Measurements from ENCODE around the gene MPND. TPM values are rescaled to one million over a fixed set of nuclear protein-coding genes. Genes with fewer than 3 reads are reported as not detected.
A peak's percentile ranks its signal among the peaks of the same experiment; 100 is the strongest.

Gene MPND
- total RNA-seq, 1 experiment from 2014 or later = 22.6 TPM

DNA sequence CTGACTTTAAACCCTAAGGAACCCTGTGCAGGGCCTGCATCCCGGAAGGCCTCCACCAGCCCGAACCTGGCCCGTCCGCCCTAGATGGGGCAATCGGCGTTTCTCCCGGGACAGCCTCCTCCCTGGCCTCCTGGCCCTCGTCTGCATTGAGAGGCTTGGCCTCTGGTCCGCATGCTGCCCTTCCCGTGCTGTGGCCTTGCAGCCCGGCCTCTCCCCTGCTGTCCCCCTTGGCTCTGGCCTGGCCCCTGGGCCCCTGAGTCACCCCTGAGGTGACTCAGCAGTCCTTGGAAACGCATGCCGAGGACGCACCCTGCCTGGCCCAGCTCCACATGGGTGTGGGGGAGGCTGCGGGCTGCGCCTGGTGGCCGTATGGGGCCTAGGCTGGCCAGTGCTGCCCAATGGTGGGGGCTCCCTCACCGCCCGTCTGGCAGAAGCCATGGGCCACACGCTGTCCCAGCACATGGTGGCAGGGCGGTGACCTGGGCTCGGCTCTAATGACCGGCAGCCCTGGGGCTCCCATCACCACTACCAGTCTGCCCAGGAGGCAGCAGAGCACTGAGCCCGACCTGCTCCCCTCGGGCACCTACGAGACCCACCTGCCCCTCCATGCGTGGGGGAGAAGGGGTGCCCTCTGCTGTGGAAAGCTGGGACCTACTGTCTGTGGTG lies 31.3 kb downstream of the MPND start:
- intact Hi-C loops (cut with micrococcal nuclease; ENCODE audit: unreplicated experiment) = no loop called here
- CTCF ChIA-PET = interaction anchor here (2.5 kb wide), 1 partner anchor 26 kb away, joined by 12 read pairs; the partner anchor contains the start of gene SH3GL1
- H3K36me3 ChIP-seq (ENCODE audit: insufficient read depth, low read length, poor library complexity, severe bottlenecking) = no peaks in the 10 kb centered on the region
- H3K27me3 ChIP-seq (replicated peaks; ENCODE audit: insufficient read depth, low read depth, low read length, poor library complexity) = no peaks in the 10 kb centered on the region
- peaks cover 48% of the 10 kb centered on the region for H3K4me1 ChIP-seq (ENCODE audit: insufficient read depth, low read length, poor library complexity, severe bottlenecking)
- peak overlapping the region; percentile 82 for H3K27ac ChIP-seq (ENCODE audit: low read depth, low read length, poor library complexity, severe bottlenecking)
- POLR2A ChIA-PET (ENCODE audit: low non-redundant PET) = no interaction called here
- H3K9me3 ChIP-seq (ENCODE audit: low read depth, low read length, poor library complexity, severe bottlenecking) = no peaks in the 10 kb centered on the region
- no peak for DNase-seq (ENCODE audit: low spot score)
- peak overlapping the region; percentile 2 for H3K4me3 ChIP-seq (ENCODE audit: low read depth, low read length, poor library complexity, severe bottlenecking)
- BruUV-seq (replicated peaks) = no TSS peak
- TF ChIP-seq, protein P1, sequence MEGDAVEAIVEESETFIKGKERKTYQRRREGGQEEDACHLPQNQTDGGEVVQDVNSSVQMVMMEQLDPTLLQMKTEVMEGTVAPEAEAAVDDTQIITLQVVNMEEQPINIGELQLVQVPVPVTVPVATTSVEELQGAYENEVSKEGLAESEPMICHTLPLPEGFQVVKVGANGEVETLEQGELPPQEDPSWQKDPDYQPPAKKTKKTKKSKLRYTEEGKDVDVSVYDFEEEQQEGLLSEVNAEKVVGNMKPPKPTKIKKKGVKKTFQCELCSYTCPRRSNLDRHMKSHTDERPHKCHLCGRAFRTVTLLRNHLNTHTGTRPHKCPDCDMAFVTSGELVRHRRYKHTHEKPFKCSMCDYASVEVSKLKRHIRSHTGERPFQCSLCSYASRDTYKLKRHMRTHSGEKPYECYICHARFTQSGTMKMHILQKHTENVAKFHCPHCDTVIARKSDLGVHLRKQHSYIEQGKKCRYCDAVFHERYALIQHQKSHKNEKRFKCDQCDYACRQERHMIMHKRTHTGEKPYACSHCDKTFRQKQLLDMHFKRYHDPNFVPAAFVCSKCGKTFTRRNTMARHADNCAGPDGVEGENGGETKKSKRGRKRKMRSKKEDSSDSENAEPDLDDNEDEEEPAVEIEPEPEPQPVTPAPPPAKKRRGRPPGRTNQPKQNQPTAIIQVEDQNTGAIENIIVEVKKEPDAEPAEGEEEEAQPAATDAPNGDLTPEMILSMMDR (conservative IDR thresholded peaks at IDR 0.05; ENCODE audit: low read depth, low read length) = no peak
- TF ChIP-seq EZH2 (IDR thresholded peaks at IDR 0.05; ENCODE audit: borderline replicate concordance, low read depth, low read length, poor library complexity, severe bottlenecking) = no peak

DNA sequence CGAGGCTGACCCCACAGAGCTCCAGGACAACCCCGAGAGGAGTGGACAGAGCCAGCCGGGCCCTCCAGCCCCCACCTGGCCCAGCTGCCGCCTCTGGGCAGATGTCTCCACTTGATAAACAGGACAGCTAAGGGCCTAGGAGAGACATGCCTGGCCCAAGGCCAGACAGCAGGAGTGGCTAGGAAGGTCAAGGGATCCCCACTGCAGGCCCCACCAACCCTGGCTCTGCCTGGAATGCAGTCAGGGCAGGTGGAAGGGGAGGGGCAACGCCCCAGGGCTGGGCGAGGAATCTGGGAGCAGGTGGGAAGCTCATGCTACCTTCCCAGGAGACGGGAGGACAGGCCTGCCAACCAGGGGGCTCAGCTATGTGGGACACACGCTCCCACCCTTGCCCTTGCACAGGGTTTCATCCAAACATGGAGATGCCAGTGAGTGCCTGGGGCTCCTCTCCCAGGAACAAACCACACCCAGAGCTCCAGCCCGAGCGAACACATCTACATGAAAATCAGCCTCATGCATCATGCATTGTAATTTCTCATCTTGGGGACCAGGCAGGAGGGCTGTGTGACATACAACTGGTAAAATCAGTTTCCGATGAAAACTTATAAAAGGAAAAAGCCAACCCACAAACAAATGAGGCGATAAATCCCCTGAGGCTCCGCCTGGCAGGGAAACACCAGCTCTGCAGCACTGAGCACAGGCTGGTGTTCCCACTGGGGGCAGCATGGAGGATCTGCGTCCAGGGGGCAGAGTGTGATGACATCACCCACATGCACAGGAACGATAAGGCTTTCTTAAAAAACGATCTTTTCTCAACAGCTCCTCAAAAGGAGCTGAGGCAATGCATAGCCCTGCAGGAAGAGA lies 32.0 kb downstream of the MPND start:
- peaks cover 49% of the 10 kb centered on the region for H3K4me1 ChIP-seq (ENCODE audit: insufficient read depth, low read length, poor library complexity, severe bottlenecking)

DNA sequence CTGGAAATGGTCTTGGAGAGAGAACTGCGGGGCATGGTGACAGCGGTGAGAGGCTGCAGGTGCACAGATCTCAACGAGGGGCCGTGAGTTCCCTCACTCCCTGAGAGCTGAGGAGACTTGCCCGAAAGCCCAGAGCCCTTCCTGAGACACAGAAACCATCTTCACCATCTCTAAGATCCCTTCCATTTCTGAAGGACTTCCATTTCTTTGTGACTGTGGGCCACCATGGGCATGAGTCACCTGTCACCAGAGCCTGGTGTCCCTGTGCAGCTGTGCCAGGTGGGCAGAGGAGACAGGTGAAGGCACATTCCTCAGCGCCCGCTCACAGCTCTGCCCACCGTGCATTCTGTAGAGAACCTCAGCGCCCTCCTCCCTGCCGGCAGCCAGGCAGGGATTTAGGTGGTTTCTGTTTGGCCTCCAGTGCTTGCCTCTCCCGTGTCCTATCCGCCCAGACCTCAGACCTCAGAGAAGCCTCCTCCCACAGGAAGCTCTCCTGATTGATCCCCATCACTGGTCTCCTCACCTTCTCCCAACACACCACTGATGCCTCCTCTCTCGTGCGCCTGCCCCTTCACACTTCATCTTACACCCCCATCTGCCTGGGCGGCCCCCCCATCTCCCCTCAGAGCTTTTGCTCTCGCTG lies 32.8 kb downstream of the MPND start:
- CTCF ChIA-PET = interaction anchor here (0.6 to 2.5 kb wide), 5 partner anchors 23 to 1398 kb away, joined by 5 to 12 read pairs (median 8); partner anchors contain the start of gene SH3GL1
- H3K36me3 ChIP-seq (ENCODE audit: insufficient read depth, low read length, poor library complexity, severe bottlenecking) = no peaks in the 10 kb centered on the region
- TF ChIP-seq, protein P1 (conservative IDR thresholded peaks at IDR 0.05; ENCODE audit: low read depth, low read length) = no peak
- no peak for TF ChIP-seq EZH2 (IDR thresholded peaks at IDR 0.05; ENCODE audit: borderline replicate concordance, low read depth, low read length, poor library complexity, severe bottlenecking)
- H3K4me3 ChIP-seq (ENCODE audit: low read depth, low read length, poor library complexity, severe bottlenecking) = peak overlapping the region; percentile 2
- intact Hi-C loops (cut with micrococcal nuclease; ENCODE audit: unreplicated experiment) = no loop called here
- BruUV-seq (replicated peaks) = no TSS peak
- no peaks in the 10 kb centered on the region for H3K9me3 ChIP-seq (ENCODE audit: low read depth, low read length, poor library complexity, severe bottlenecking)
- no peaks in the 10 kb centered on the region for H3K27me3 ChIP-seq (replicated peaks; ENCODE audit: insufficient read depth, low read depth, low read length, poor library complexity)
- DNase-seq (ENCODE audit: low spot score) = no peak
- H3K27ac ChIP-seq (ENCODE audit: low read depth, low read length, poor library complexity, severe bottlenecking) = peak overlapping the region; percentile 82
- POLR2A ChIA-PET (ENCODE audit: low non-redundant PET) = no interaction called here
- H3K4me1 ChIP-seq (ENCODE audit: insufficient read depth, low read length, poor library complexity, severe bottlenecking) = peaks cover 52% of the 10 kb centered on the region

More for the DNA sequence above, 32.0 kb downstream of the MPND start:
- ChIA-PET POLR2A (ENCODE audit: low non-redundant PET) (no interaction called here), CTCF (interaction anchor here (0.6 to 2.5 kb wide), 5 partner anchors 23 to 1399 kb away, joined by 5 to 12 read pairs (median 8); partner anchors contain the start of gene SH3GL1)
- Histone ChIP-seq H3K27ac (ENCODE audit: low read depth, low read length, poor library complexity, severe bottlenecking) (peak overlapping the region; percentile 82), H3K27me3 (replicated peaks; ENCODE audit: insufficient read depth, low read depth, low read length, poor library complexity) (no peaks in the 10 kb centered on the region), H3K9me3 (ENCODE audit: low read depth, low read length, poor library complexity, severe bottlenecking) (no peaks in the 10 kb centered on the region), H3K4me3 (ENCODE audit: low read depth, low read length, poor library complexity, severe bottlenecking) (peak overlapping the region; percentile 2), H3K36me3 (ENCODE audit: insufficient read depth, low read length, poor library complexity, severe bottlenecking) (no peaks in the 10 kb centered on the region)
- DNase-seq (ENCODE audit: low spot score) = peak; percentile 95
- intact Hi-C loops (cut with micrococcal nuclease; ENCODE audit: unreplicated experiment) = no loop called here
- no TSS peak for BruUV-seq (replicated peaks)
- TF ChIP-seq EZH2 (IDR thresholded peaks at IDR 0.05; ENCODE audit: borderline replicate concordance, low read depth, low read length, poor library complexity, severe bottlenecking) = no peak
- TF ChIP-seq, protein P1 (conservative IDR thresholded peaks at IDR 0.05; ENCODE audit: low read depth, low read length) = peak; percentile 78

All from A673 (cell line).